GM21723 (cell line): Measurements from ENCODE around the gene PRIMPOL.
A peak's percentile ranks its signal among the peaks of the same experiment; 100 is the strongest.
"Not testable (repeated sequence)": the region's sequence is repeated elsewhere in the genome, so short reads cannot be mapped to it uniquely, and the experiment has no call there.

ENCODE experiments used
- ATAC-seq: cut with Tn5 transposase; IDR thresholded peaks from one replicate; pipeline ENCODE4 v1.9.1; 2021; ENCODE audit warnings: mild to moderate bottlenecking, moderate library complexity; ENCODE audit not compliant: unreplicated experiment

Gene PRIMPOL

DNA sequence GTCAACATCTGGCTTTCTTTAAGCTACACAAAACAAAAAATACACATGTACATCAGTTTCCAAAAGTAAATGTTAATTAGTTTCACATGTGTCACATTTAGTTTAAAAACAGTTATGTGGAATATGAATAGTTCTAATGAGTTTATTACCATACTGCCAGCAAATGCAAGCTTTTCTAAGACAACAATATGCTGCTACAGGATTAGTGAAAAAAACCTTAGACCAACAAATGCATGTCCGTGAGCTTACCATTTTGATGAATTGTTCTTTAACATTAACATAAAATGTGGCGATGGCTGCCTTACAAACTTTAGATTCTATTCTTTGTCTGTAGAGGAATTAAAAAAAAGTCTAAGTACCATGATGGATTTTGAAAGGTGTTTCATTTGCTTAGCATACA, 52.6 kb downstream of the PRIMPOL start:
- no peak for ATAC-seq

DNA sequence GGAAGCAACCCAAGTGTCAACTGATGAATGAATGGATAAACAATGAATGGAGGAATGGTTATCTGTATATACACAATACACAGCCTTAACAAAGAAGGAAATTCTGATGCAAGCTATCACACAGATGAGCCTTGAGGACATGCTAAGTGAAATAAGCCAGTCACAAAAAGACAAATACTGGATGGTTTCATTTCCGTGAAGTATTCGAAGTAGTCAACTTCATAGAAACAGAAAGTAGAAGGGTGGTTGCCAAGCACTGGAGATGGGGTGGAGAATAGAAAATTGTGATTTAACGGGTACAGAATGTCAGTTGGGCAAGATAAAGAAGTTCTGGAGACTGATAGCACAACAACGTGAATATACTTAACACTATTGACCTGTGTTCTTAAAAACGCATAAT, 56.2 kb downstream of the PRIMPOL start:
- no peak for ATAC-seq

DNA sequence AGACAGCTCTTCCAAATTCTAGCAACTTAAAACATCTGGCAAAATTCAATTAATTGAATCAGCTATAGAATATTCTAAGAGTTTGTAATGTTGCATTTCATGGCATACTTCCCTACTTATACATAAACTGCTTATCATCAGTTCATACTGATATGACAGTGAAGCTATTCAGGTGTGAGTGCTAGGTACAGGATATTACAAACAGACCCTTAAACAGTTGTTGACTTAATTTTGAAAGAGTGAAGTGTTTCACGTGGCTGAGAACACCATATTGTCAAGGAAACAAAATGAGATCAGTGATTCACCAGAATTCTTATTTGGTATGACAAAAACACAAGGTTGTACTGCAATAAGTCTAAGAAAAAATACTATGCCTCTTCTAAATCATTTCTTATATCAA, 56.9 kb downstream of the PRIMPOL start:
- no peak for ATAC-seq

DNA sequence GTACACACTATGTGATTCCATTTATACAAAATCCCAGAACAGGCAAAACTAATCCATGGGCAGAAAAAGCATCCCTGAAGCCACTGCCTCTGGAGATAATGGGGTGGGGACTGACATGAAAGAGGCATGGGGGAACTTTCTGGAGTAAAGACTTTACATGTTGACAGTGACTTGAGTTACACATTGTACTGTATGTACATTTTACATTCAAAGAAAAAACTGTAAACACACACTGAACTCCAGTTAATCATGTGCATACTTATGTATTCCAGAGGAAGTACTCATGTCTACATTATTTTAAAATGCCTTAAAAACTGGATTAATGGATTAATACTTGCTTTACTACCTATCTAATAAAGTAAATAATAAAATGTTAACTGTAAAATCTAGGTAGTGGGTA, 62.8 kb downstream of the PRIMPOL start:
- ATAC-seq, result no peak

DNA sequence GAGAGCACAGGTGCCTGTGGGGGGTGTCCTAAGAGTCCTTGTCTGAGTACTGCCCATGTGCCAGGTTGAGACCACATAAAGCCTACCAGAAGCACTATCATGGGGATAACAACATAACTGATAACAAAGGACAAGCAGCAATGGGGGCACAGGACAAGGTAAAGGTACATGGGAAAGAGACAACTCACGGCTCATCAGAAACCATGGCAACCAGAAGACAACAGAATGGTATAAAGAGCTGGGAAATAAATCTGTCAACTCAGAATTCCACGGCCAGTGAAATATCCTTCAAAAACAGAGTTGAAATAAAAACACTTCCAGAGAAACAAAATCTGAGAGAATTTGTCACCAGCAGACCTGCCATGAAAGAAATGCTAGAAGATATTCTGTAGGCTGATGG, 64.3 kb downstream of the PRIMPOL start:
- ATAC-seq, result no peak

DNA sequence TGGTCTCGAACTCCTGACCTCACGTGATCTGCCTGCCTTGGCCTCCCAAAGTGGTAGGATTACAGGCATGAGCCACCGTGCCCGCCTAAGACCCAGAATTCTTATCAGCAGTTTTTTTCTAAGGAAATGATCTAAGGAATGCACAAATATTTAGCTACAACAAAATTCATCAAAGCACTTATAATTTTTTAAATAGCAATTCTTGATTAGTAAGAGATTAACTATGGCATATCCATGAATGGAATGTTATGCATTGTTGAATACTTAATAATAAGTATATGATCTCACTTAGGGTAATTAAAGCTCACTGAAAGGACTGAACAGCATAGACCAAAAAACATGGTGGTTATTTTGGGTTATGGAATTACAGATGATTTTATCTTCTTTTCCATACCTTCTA, 66.0 kb downstream of the PRIMPOL start:
- ATAC-seq, result no peak

DNA sequence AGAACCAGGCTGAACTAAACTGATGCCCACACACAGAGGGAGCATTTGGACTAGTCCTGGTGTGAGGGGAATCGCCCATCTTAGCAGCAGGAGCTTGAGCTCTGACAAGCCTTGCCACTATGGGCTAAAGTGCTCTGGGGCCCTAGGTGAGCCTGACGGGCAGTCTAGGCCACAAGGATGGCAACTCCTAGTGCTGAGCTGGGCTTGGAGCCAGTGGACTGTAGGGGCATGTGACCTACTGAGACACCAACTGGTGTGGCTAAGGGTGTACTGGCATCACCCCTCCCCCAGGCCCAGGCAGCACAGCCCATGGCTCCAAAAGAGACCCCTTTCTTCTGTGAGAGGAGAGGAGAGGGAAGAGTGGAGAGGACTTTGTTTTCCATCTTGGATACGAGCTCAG, 69.9 kb downstream of the PRIMPOL start:
- no peak for ATAC-seq

DNA sequence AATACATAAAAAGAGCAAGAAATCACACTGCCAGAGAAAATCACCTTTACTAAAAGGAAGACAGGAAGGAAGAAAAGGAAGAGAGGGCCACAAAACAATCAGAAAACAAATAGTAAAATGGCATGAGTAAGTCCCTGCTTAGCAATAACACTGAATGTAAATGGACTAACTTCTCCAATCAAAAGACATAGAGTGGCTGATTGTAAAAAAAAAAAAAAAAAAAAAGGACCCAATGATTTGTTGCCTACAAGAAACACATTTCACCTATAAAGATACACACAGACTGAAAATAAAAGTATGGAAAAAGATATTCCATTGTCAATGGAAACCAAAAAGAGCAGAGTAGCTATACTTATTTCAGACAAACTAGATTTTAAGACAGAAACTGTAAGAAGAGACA, 71.7 kb downstream of the PRIMPOL start:
- ATAC-seq, result no peak

DNA sequence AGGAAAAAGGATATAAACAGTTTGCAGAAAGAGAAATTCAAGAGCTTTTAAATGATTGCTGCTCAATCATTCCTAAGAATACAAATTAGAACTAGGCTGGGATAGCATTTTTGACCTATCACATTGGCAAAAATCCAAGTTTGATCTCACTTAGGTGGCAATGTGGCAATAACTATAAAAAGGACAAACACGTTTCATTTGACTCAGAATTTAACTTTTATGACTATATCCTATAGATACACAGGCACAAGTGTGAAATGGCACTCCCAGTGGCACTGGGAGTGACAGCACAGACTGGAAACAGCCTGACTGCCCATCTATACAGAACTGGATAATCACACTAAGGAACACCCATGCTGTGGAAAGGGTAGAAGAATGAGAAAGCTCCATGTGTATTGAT, 73.3 kb downstream of the PRIMPOL start:
- no peak for ATAC-seq

DNA sequence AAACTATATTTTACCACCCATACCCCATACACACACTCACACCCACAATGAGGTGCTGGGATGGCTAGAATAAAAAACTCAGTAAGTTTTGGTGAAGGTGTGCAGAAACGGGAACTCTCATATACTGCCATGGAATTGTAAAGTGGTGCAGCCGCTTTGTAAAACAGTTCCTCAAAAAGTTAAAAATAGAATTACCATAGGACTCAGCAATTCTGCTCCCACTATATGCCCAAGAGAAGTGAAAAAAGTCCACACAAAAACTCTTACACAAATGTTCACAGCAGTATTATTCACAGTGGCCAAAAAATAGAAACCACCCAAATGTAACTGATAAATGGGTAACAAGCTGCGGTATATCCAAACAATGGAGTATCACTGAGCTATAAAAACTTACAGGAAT, 77.9 kb downstream of the PRIMPOL start:
- no peak for ATAC-seq

DNA sequence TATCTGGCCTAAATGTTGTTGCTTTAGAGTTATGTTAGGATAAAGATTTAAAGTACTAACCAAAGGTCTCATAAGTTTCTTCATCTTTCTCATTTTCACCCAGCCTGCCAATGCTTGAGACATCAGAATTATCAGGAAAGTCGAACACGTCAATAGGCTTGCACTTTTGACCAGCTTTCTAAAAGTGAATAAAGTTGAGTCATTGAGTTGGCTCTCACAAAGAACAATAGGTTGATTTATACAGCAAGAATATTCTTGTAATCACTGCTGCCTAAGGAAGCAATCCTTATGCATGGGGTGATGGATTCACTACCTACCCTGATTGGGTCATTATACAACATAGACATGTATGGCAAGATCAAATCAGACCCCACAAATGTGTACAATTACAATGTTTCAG, 79.3 kb downstream of the PRIMPOL start:
- no peak for ATAC-seq

DNA sequence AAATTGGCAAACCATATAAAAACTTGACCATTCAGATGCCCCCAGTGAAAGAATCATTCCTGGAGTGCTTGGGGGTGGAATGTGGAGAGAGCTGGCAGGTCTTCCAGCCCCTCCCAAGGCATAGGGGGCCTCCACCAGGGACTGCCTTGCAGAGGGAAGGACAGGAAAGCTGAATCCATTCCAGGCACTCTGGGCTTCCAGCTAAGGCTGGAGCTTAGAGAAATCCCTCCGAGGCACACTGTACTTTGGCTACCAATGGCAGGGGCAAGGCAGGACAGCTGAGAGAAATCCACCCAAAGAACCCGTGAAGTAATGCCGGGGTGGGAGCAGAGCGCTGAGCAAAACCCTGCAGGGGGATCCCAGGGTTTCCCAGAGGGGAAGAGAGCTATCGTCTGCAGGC, 80.4 kb downstream of the PRIMPOL start:
- ATAC-seq, result no peak

DNA sequence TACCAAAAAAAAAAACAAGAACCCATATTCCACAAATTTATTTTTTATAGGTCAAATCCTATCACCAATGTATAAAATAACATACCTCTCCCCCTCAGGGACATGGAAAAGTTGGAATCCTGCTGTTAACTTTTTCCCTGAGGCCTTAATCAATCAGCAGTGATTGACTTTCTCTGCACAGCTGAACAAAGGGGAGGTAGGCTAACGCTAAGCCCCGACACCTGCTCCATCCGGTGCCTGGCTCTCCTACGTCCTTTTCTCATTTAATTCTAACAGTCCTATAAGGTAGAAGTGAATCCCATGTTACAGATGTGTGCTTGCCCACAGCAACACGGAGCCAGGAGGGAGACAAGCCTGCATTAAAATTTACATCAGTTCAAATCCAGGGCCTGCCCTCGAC, 81.5 kb downstream of the PRIMPOL start:
- no peak for ATAC-seq

DNA sequence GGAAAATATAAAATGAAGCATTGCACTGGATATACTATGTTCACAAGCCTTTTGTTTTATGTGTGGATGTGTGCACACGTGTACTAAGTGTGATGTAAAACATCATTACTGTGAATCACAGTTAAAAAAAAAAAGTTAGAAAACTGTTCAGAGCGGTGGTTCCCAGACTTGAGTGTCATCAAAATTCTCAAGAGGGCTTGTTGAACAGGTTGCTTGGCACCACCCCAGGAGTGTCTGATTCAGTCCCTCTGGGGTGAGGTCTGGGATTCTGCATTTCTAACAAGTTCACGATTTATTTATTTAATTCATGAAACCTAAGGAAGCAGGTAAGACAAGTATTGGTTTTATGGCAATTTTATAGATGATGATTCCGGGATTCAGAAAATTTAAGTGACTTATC, 82.6 kb downstream of the PRIMPOL start:
- ATAC-seq, result no peak

DNA sequence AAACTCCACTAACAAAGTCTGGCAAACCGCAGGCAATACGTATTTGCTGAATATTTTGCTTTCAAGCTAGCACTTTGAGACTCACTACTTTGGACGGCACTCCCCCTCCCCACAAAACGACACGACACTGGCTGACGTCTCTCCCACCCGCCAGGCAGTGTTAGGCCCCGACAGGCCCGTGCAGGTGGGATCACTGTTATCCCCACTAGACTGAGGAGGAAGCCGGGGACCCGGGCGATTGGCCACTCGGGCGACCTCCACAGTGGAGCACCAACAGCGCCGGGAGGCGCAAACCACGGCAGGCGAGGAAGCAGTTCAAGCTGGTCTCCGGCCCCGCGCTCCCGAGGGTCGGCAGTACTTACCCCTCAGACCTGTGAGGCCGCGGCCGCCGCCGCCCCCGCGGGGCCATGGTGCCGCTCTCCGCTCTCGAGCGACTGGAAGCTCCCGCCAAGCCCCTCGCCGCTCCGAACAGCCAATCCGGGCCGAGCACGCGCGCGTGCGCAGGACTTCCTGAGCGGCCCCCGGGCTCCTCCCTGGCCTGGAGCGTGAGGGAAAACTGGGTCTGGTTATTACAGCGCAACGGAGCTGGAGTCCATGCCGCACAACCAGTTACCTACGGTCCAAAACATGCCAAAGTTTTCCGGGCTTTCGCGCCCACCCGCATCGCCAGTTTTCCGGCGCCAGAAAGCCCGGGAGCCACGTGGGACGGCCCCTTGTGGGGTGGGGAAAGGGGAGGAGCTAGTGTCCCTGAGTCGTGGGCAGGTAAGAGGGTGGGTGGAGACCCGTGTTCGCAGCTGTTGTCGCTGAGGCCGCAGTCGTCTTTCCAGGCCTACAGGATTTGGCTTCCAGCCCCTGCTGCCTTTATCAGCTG, 84.4 kb downstream of the PRIMPOL start, which contains the start of gene CENPU:
CENPU (minus strand) TSS at position 443 of the 871 bp plus-strand sequence; CDS start at position 409, 34 bp downstream.
- ATAC-seq, result peak; percentile 91

DNA sequence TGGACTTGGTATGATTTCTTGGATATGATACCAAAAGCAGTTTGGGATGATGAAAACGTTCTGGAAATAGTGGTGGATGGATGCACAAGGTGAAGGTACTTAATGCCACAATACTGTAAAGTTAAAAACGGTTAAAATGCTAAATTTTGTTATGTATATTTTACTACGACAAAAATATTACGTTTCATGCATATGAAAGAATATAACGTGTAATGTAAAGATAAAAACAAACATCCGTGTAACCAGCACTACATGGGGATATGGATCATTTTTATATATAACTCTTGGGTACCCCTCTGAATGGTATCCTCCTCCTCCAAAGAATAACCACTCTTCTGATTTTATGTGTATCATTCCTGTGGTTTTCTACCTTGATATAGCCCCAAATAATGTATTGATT, 85.2 kb downstream of the PRIMPOL start:
- no peak for ATAC-seq

DNA sequence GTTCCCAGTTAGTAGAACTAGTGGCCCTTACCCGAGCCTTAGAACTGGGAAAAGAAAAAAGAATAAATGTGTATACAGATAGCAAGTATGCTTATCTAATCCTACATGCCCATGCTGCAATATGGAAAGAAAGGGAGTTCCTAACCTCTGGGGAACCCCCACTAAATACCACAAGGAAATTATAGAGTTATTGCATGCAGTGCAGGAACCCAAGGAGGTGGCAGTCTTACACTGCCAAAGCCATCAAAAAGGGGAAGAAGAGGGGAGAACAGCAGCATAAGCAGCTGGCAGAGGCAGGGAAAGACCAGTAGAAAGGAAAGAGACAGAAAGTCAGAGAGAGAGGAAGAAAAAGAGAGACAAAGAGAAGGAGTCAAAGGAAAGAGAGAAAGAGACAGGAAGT, 90.0 kb downstream of the PRIMPOL start:
- not testable (repeated sequence) for ATAC-seq

DNA sequence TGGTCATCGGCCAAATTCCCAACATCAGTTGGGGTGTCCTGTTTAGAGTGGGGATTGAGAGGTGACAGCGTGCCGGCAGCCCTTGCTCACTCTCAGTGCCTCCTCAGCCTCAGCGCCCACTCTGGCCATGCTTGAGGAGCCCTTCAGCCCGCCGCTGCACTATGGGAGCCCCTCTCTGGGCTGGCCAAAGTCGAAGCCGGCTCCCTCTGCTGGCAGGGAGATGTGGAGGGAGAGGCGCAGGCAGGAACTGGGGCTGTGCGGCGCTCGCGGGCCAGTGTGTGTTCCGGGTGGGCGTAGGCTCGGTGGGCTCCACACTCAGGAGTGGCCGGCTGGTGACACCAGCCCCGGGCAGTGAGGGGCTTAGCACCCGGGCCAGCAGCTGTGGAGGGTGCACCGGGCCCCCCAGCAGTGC, 91.4 kb downstream of the PRIMPOL start:
- no peak for ATAC-seq

DNA sequence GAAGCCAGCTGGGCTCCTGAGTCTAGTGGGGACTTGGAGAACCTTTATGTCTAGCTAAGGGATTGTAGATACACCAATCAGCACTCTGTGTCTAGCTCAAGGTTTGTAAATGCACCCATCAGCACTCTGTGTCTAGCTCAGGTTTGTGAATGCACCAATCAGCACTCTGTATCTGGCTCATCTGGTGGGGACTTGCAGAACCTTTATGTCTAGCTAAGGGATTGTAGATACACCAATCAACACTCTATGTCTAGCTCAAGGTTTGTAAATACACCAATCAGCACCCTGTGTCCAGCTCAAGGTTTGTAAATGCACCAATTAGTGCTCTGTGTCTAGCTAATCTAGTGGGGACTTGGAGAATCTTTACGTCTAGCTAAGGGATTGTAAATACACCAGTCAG, 92.1 kb downstream of the PRIMPOL start:
- ATAC-seq, result not testable (repeated sequence)

DNA sequence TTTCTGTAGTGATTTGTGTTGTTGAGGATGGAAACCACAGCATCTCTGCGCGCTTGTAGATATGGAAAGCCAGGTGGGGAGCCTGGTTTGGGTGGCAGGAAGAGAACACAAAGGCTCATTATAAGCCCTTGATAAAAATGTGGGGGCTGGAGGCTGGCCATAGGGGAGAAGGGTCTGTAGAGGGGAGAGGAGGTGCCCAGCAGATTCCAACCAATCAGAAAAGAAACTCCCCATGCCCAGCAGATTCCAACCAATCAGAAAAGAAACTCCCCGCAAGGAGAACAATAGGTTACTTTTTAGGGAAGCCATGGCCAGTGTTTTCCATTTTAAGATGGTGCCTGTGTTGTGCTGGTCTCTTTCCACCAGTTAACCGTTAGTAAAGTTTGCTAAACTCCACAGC, 94.1 kb downstream of the PRIMPOL start:
- no peak for ATAC-seq

DNA sequence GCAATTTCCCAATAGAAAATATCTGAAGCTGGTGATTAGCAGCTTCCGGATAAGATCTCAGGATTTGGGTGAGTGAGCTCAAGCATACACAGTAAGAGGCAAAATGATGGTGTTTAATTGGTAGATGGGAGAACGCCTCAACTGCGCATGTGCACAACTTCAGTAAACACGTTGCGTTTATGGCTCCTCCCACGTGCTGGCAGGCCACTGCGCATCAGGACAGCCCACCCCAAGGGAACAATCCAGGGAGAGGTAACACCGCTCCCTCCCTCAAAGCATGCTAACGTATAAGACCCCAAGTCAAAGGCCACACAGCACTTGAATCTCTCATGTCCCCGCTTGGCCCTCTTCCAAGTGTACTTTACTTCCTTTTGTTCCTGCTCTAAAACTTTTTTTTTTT, 94.7 kb downstream of the PRIMPOL start:
- no peak for ATAC-seq
